VCaP (cell line): Measurements from ENCODE around the gene NCKAP5L.

Experiments
- H3K27ac ChIP-seq: fragments of 450-650 bp; 2 replicates; pipeline ENCODE4 v1.5.1; 2017
- TF ChIP-seq, protein P1 (sequence below): fragments of 450-650 bp; conservative IDR thresholded peaks from 2 replicates; pipeline ENCODE4 v1.5.1; 2017; ENCODE audit warnings: mild to moderate bottlenecking, moderate library complexity

The NCKAP5L gene

DNA sequence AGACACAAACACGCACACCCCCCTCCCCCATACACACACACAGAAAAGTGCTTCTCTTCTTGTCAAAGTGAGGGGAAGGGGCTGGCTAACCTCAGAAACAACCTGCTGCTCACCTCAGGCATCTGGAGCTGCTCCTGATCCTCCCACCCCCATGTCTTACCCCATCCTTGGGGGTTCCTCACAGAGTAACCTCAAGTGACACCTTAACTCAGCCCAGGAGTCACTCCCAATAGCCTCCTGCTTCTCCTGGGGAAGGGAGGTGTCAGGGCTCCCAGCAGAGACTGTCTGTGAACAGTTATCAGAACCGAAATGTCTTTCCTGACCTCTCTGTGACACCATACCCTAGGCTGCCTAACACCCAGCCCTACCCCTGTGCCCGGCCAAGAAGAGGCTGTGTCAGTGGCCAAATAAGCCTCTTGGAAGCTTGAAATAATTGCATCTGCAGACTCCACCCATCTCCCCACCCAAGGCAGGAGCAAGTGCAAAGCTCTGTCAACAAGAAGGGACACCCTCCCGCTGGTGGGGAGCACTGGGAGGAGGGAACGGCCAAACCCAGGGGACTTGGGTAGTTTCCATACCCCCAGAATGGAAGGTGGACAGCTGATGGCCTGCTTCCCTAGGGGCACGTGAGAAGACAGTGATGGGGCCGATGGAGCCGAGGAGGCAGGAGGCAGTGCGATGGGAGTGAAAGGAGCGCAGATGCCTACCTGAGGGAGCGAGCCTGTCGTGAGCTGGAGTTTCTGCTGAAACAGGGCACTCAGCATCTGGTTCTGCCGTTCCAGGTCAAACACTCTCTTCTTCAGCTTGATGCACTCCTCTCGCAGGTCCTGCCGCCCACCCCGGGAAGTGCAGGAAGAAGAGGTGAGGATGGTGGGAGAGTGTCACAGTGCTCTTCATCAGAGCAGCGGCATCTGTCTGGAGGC, 26.8 kb downstream of the NCKAP5L start:
- no peak overlapping the region for H3K27ac ChIP-seq
- TF ChIP-seq, protein P1, sequence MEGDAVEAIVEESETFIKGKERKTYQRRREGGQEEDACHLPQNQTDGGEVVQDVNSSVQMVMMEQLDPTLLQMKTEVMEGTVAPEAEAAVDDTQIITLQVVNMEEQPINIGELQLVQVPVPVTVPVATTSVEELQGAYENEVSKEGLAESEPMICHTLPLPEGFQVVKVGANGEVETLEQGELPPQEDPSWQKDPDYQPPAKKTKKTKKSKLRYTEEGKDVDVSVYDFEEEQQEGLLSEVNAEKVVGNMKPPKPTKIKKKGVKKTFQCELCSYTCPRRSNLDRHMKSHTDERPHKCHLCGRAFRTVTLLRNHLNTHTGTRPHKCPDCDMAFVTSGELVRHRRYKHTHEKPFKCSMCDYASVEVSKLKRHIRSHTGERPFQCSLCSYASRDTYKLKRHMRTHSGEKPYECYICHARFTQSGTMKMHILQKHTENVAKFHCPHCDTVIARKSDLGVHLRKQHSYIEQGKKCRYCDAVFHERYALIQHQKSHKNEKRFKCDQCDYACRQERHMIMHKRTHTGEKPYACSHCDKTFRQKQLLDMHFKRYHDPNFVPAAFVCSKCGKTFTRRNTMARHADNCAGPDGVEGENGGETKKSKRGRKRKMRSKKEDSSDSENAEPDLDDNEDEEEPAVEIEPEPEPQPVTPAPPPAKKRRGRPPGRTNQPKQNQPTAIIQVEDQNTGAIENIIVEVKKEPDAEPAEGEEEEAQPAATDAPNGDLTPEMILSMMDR = no peak

GRCh38 chr12:49800421-49801140, 27.6 kb downstream of the NCKAP5L start:
- no peak overlapping the region for H3K27ac ChIP-seq
- TF ChIP-seq, protein P1 = no peak

- no peak overlapping the region for H3K27ac ChIP-seq
- TF ChIP-seq, protein P1 = no peak
Measured at GRCh38 chr12:49798934-49799333, 29.3 kb downstream of the NCKAP5L start.

GRCh38 chr12:49798248-49798647, 30.0 kb downstream of the NCKAP5L start:
- H3K27ac ChIP-seq = no peak overlapping the region
- TF ChIP-seq, protein P1 = no peak

- TF ChIP-seq, protein P1 = no peak
- H3K27ac ChIP-seq = no peak overlapping the region
Measured at GRCh38 chr12:49797449-49797776, 30.8 kb downstream of the NCKAP5L start.

DNA sequence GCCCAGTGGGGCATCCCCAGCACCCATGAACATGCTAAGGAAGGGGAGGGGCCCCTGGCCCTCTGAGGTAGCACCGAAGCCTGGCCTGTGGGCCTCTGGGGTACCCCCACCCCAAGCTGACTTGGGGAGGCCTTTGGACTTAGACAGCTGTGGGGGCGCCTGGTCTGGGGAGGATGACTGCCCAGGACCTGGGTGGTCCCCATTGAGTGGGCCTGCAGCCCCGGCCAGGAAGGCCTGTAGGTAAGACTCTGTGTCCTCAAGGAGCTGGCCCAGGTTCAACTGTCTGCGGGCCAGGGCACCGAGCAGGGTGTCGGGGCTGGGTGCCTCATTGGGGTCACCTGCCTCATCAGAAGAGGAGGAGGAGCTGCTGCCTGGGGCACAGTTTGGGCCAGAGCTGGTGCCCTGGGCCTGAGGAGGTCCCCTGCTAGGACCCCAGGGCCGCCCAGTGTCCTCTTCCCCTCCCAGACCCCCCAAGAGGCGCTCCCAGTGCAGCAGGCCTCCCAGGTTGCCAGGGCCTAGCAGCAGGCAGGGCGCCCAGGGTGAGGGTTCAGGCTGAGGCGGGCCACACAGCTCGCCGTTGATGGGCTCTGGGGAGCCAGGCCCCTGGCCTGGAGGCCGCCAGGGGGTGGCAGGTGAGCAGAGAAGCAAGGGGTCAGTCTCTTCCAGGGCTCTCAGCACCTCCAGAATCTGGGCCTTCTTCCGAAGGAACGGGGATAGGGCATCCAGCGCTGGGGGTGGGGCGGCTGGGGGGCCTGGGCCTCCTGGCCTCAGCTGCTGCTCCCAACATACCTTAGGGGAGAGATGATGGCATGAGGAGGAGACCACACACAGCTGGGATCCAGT, 31.4 kb downstream of the NCKAP5L start:
- TF ChIP-seq, protein P1 = no peak
- H3K27ac ChIP-seq = no peak overlapping the region

DNA sequence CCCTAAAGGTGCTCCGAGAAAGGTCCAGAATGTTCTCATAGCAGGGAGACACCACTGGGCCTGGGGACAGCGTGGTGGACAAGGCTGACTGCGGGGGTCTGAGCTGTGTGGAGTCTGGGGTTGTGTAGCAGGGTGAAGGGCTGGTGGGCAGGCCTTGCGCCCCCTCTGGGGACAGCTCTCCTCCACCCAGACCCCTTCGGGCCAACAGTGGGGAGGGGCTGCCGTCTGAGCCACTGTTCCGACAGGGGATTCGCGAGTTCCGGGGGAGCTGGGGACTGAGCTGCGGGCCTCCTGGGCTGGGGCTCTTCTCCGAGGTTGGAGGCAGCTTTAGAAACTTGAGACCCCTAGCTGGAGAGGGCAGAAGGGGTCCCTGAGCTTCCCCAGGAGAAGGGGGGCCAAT, 32.1 kb downstream of the NCKAP5L start:
- TF ChIP-seq, protein P1 = no peak
- no peak overlapping the region for H3K27ac ChIP-seq
